GM23248 (cell line): ENCODE results near the gene VSTM5. TPM values are rescaled to one million over a fixed set of nuclear protein-coding genes. Genes with fewer than 3 reads are reported as not detected.
"Not testable (repeated sequence)": the region's sequence is repeated elsewhere in the genome, so short reads cannot be mapped to it uniquely, and the experiment has no call there.

Experiments used
- DNase-seq: peaks from one replicate; pipeline ENCODE4 v3.0.0-alpha.2; 2015
- H2AFZ ChIP-seq: fragments of 200-600 bp; sonication (generic); 2 replicates; pipeline ENCODE4 v1.6.1; 2016; ENCODE audit warnings: antibody characterized with exemption
- H3F3A ChIP-seq: fragments of 200-600 bp; sonication (generic); 2 replicates; pipeline ENCODE4 v1.6.1; 2016; ENCODE audit warnings: mild to moderate bottlenecking, antibody characterized with exemption, mixed run types; ENCODE audit not compliant: insufficient read depth
- H3K27ac ChIP-seq: fragments of 200-600 bp; sonication (generic); 2 replicates; pipeline ENCODE4 v1.5.1; 2016; ENCODE audit warnings: mild to moderate bottlenecking
- H3K27me3 ChIP-seq: fragments of 200-600 bp; sonication (generic); replicated peaks from 2 replicates; pipeline ENCODE4 v1.6.1; 2016; ENCODE audit warnings: mild to moderate bottlenecking; ENCODE audit not compliant: insufficient read depth
- H3K36me3 ChIP-seq: fragments of 200-600 bp; sonication (generic); 2 replicates; pipeline ENCODE4 v1.6.1; 2016; ENCODE audit warnings: low read depth, mild to moderate bottlenecking
- H3K4me1 ChIP-seq: fragments of 200-600 bp; sonication (generic); 2 replicates; pipeline ENCODE4 v1.6.1; 2016; ENCODE audit warnings: mild to moderate bottlenecking; ENCODE audit not compliant: insufficient read depth
- H3K4me2 ChIP-seq: fragments of 200-600 bp; sonication (generic); one replicate; pipeline ENCODE4 v1.6.1; 2016; ENCODE audit warnings: mild to moderate bottlenecking; ENCODE audit not compliant: unreplicated experiment
- H3K4me3 ChIP-seq: fragments of 200-600 bp; sonication (generic); 2 replicates; pipeline ENCODE4 v1.5.1; 2016; ENCODE audit warnings: mild to moderate bottlenecking
- H3K79me2 ChIP-seq: fragments of 200-600 bp; sonication (generic); 2 replicates; pipeline ENCODE4 v1.6.1; 2016; ENCODE audit warnings: mild to moderate bottlenecking; ENCODE audit not compliant: insufficient read depth
- H3K9ac ChIP-seq: fragments of 200-600 bp; sonication (generic); 2 replicates; pipeline ENCODE4 v1.6.1; 2016; ENCODE audit warnings: mild to moderate bottlenecking
- H3K9me2 ChIP-seq: fragments of 200-600 bp; sonication (generic); 2 replicates; pipeline ENCODE4 v1.6.1; 2016; ENCODE audit warnings: mixed run types, mild to moderate bottlenecking, moderate library complexity; ENCODE audit not compliant: insufficient read depth
- H3K9me3 ChIP-seq: fragments of 200-600 bp; sonication (generic); one replicate; pipeline ENCODE4 v1.6.1; 2017; ENCODE audit warnings: low read depth
- H4K20me1 ChIP-seq: fragments of 200-600 bp; sonication (generic); 2 replicates; pipeline ENCODE4 v1.6.0; 2016; ENCODE audit not compliant: insufficient read depth
- EZH2 ChIP-seq: fragments of 200-600 bp; sonication (generic); IDR thresholded peaks from 2 replicates; pipeline ENCODE4 v1.6.1; 2018; ENCODE audit warnings: antibody characterized with exemption, mild to moderate bottlenecking; ENCODE audit not compliant: insufficient read depth, poor library complexity, severe bottlenecking
- EZH2phosphoT487 ChIP-seq: fragments of 200-600 bp; sonication (generic); IDR thresholded peaks from 2 replicates; pipeline ENCODE4 v1.6.1; 2018; ENCODE audit warnings: antibody characterized with exemption, moderate library complexity, mild to moderate bottlenecking, low read depth; ENCODE audit not compliant: insufficient read depth
- WGBS, 2 experiments: methylation state at CpG; one replicate each; pipeline ENCODE4 v1.1.6; 2015 to 2017; ENCODE audit warnings: low lambda C conversion rate in 2 of 2, low coverage in 1 of 2; ENCODE audit errors: missing lambda C conversion rate in 2 of 2; 5-methylcytosine and 5-hydroxymethylcytosine counted together
- in situ Hi-C: fragments of 300-500 bp; cut with MboI; formaldehyde crosslinking; loops from 2 replicates; pipeline ENCODE4 v1.15.0; 2020
- polyA plus RNA-seq: library from polyadenylated mRNA; unstranded; fragments of >200 nt; fragmentation: Nextera tagmentation; extraction: Ambion mirVana; gene quantifications from 2 replicates; pipeline ENCODE4 v1.2.1, GENCODE V29; 2016
- total RNA-seq: library from RNA; depleted of rRNA; stranded (reverse); fragments of >200 nt; shearing (Covaris generic); gene quantifications from 2 replicates; pipeline ENCODE4 v1.2.3, GENCODE V29; 2014

VSTM5 gene
- total and polyA plus RNA-seq, 2 experiments from 2014 or later, result not detected

DNA sequence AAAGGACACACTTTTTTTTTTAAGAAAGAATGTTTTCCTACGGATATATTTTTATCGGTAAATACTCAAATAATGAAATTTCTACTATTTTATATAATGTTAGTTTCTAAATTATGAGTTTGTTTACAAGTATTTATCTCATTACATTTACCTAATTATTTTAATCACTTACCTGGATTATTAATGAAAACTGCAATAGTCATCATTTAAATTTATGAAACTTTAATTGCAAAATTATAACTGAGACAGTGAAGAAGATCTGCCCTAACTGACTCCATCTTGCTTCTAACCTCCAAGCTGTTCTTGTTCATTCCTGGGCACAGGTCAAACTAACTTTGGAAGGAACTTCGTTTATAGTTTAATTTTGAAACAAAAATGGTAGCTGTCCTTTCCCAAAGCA lies 25.2 kb upstream of the VSTM5 start:
- H3K9me2 ChIP-seq, result no peaks in the 10 kb centered on the region
- H3K36me3 ChIP-seq, result no peaks in the 10 kb centered on the region
- no peaks in the 10 kb centered on the region for H3K79me2 ChIP-seq
- H3K4me1 ChIP-seq, result no peaks in the 10 kb centered on the region
- H2AFZ ChIP-seq, result no peak overlapping the region
- H3K9me3 ChIP-seq, result no peaks in the 10 kb centered on the region
- no peaks in the 10 kb centered on the region for H4K20me1 ChIP-seq
- no peaks in the 10 kb centered on the region for H3F3A ChIP-seq
- H3K27me3 ChIP-seq, result peaks cover 18% of the 10 kb centered on the region
- no peak overlapping the region for H3K27ac ChIP-seq
- TF ChIP-seq EZH2, result no peak
- no peak for TF ChIP-seq EZH2phosphoT487
- H3K4me2 ChIP-seq, result no peak overlapping the region
- in situ Hi-C loops, result no loop called here
- 42 to 53% methylated on average over 3 of the region's 3 CpGs for WGBS, 2 experiments
- no peak for DNase-seq
- H3K9ac ChIP-seq, result no peak overlapping the region
- H3K4me3 ChIP-seq, result no peak overlapping the region

DNA sequence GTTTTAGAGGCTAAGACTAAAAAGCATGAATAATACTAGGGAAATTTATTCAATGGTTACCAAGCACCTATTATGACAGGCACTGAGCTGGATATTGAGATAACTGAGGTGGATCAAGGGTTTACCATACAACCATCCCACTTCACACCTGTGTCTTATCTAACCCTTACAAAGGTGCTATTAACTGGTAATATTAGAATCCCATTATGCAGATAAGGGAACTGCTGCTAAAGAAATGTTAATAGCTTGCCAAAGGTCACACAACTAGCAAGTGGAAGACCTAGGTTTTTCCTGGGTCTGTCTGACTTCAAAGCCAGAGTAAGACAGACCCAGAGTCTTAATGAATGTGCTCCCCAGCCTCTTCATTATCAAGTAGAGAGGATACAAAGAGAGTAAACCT lies 21.1 kb upstream of the VSTM5 start:
- H3K27ac ChIP-seq, result no peak overlapping the region
- H3K9ac ChIP-seq, result no peak overlapping the region
- no peaks in the 10 kb centered on the region for H3K9me3 ChIP-seq
- H4K20me1 ChIP-seq, result no peaks in the 10 kb centered on the region
- no peaks in the 10 kb centered on the region for H3K36me3 ChIP-seq
- no peaks in the 10 kb centered on the region for H3F3A ChIP-seq
- no peak for TF ChIP-seq EZH2
- no peak for TF ChIP-seq EZH2phosphoT487
- no peak overlapping the region for H3K4me2 ChIP-seq
- in situ Hi-C loops, result no loop called here
- no peaks in the 10 kb centered on the region for H3K9me2 ChIP-seq
- H3K79me2 ChIP-seq, result no peaks in the 10 kb centered on the region
- H3K4me3 ChIP-seq, result no peak overlapping the region
- peaks cover 13% of the 10 kb centered on the region for H3K27me3 ChIP-seq
- no peaks in the 10 kb centered on the region for H3K4me1 ChIP-seq
- DNase-seq, result no peak
- H2AFZ ChIP-seq, result no peak overlapping the region

DNA sequence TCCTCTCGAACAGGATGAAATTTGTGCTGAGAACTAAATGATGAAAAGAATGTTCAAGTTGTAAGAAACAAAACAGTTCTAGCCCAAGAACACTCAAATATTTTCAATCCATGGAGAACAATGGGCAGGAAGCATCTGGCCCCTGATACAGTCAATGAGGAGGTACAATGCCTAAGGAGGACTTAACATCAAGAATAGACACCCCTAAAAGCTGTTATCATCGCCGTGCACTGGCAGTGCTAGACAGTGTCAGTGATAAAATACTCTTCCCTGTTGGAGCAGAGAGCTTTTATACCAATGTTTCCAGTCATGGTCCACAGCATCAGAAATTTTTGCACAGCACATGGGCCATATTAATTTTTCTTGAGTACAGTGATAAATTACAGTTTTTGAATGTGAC lies 20.2 kb upstream of the VSTM5 start:
- DNase-seq, result no peak
- H3K9ac ChIP-seq, result no peak overlapping the region
- H3K4me2 ChIP-seq, result no peak overlapping the region
- H3K27me3 ChIP-seq, result peaks cover 13% of the 10 kb centered on the region
- no peaks in the 10 kb centered on the region for H4K20me1 ChIP-seq
- H3F3A ChIP-seq, result no peaks in the 10 kb centered on the region
- H2AFZ ChIP-seq, result no peak overlapping the region
- TF ChIP-seq EZH2 (no peak), EZH2phosphoT487 (no peak)
- H3K4me3 ChIP-seq, result no peak overlapping the region
- no peaks in the 10 kb centered on the region for H3K9me3 ChIP-seq
- no peaks in the 10 kb centered on the region for H3K36me3 ChIP-seq
- H3K9me2 ChIP-seq, result no peaks in the 10 kb centered on the region
- in situ Hi-C loops, result no loop called here
- WGBS, 2 experiments, result 65 to 66% methylated on average over 3 of the region's 3 CpGs
- H3K4me1 ChIP-seq, result no peaks in the 10 kb centered on the region
- H3K27ac ChIP-seq, result no peak overlapping the region
- no peaks in the 10 kb centered on the region for H3K79me2 ChIP-seq

DNA sequence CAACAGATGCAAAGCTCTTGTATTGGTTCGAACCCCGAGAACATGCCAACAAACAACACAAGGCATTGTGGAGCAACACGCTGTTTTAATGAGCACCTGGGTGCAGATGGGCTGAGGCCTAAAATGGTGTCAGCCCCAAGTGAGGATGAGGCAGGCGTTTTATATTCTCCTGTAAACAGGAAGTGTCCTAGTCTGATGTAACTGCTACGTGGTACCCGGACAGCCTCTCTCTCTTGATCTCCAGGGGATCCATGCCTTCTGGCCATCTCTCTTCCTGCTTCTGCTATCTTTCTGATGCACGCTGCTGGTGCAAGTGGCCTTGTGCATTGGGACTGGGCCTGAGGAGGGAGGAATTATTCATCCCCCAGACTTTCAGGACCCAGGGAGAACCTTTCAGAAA lies 19.4 kb upstream of the VSTM5 start:
- no peak overlapping the region for H3K9ac ChIP-seq
- H3K9me3 ChIP-seq, result no peaks in the 10 kb centered on the region
- H3K9me2 ChIP-seq, result no peaks in the 10 kb centered on the region
- WGBS, 2 experiments, result 60% methylated on average over 7 of the region's 7 CpGs
- no peak for DNase-seq
- in situ Hi-C loops, result no loop called here
- TF ChIP-seq EZH2 (no peak), EZH2phosphoT487 (no peak)
- no peaks in the 10 kb centered on the region for H4K20me1 ChIP-seq
- no peaks in the 10 kb centered on the region for H3K4me1 ChIP-seq
- peaks cover 13% of the 10 kb centered on the region for H3K27me3 ChIP-seq
- H3F3A ChIP-seq, result no peaks in the 10 kb centered on the region
- no peaks in the 10 kb centered on the region for H3K79me2 ChIP-seq
- H2AFZ ChIP-seq, result no peak overlapping the region
- H3K27ac ChIP-seq, result no peak overlapping the region
- H3K4me3 ChIP-seq, result no peak overlapping the region
- H3K4me2 ChIP-seq, result no peak overlapping the region
- no peaks in the 10 kb centered on the region for H3K36me3 ChIP-seq

DNA sequence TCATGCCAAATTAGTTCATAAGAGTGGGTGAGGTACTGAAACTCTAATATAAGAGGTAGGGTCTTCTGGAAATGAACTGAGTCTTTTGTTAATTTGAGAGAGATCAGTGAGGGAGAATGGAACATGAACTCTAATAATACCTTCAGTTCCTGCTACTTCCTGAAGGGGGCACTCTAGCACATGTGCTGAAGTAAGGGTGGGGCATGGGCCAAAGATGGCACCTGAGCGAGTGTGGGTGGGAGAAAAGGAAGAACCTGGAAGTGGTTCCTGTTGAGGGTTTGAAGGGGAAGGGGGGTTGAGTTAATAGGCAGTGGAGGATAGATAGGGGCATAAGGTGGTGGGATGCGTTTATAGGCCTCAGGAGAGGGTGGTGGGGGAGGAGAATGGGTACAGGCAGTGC lies 18.0 kb upstream of the VSTM5 start:
- H3K9me2 ChIP-seq, H4K20me1 ChIP-seq, H3K27me3 ChIP-seq, H3K9ac ChIP-seq, H3K4me2 ChIP-seq, H3K4me1 ChIP-seq, in situ Hi-C loops, H3K36me3 ChIP-seq, H2AFZ ChIP-seq, H3K79me2 ChIP-seq, H3K9me3 ChIP-seq, H3K27ac ChIP-seq, DNase-seq, H3K4me3 ChIP-seq, H3F3A ChIP-seq: not testable (repeated sequence)
- 52 to 57% methylated on average over 2 of the region's 2 CpGs for WGBS, 2 experiments
